GM18907 (cell line): ENCODE measurements around the gene GMCL2.
A peak's percentile ranks its signal among the peaks of the same experiment; 100 is the strongest.
"Not testable (repeated sequence)": the region's sequence is repeated elsewhere in the genome, so short reads cannot be mapped to it uniquely, and the experiment has no call there.

Experiments
- ATAC-seq: cut with Tn5 transposase; IDR thresholded peaks from one replicate; pipeline ENCODE4 v1.9.1; 2021; ENCODE audit warnings: mild to moderate bottlenecking, moderate library complexity; ENCODE audit not compliant: unreplicated experiment

Gene GMCL2

GRCh38 chr5:178206166-178207101, 19.3 kb upstream of the GMCL2 start:
- no peak for ATAC-seq

GRCh38 chr5:178205749-178206047, 18.5 kb upstream of the GMCL2 start:
- no peak for ATAC-seq

- ATAC-seq, result peak; percentile 49
These were observed 18.0 kb upstream of the GMCL2 start for GRCh38 chr5:178204935-178205748.

GRCh38 chr5:178204182-178204934, 17.2 kb upstream of the GMCL2 start, which contains the start of gene HNRNPAB:
Gene HNRNPAB (plus strand): TSS chr5:178204533. CDS start chr5:178204838, 305 bp downstream.
- peak; percentile 88 for ATAC-seq

- no peak for ATAC-seq
These were observed 16.6 kb upstream of the GMCL2 start for GRCh38 chr5:178203670-178204181.

- ATAC-seq, result no peak
These were observed 15.4 kb upstream of the GMCL2 start for GRCh38 chr5:178202541-178202940.

- no peak for ATAC-seq
These were observed 14.7 kb upstream of the GMCL2 start for GRCh38 chr5:178201927-178202235.

GRCh38 chr5:178201221-178201926, 14.2 kb upstream of the GMCL2 start:
- no peak for ATAC-seq

- ATAC-seq, result no peak
These were observed 12.6 kb upstream of the GMCL2 start for GRCh38 chr5:178199581-178200434.

- ATAC-seq, result no peak
These were observed 11.5 kb upstream of the GMCL2 start for GRCh38 chr5:178198706-178199105.

GRCh38 chr5:178198151-178198550, 11.0 kb upstream of the GMCL2 start:
- ATAC-seq, result not testable (repeated sequence)

GRCh38 chr5:178196986-178197385, 9.8 kb upstream of the GMCL2 start:
- ATAC-seq, result no peak

- ATAC-seq, result no peak
These were observed 9.2 kb upstream of the GMCL2 start for GRCh38 chr5:178196281-178196812.

- ATAC-seq, result no peak
These were observed 6.9 kb upstream of the GMCL2 start for GRCh38 chr5:178194026-178194425.

GRCh38 chr5:178193251-178193809, 6.2 kb upstream of the GMCL2 start:
- no peak for ATAC-seq

- ATAC-seq, result no peak
These were observed 5.6 kb upstream of the GMCL2 start for GRCh38 chr5:178192787-178193186.

- ATAC-seq, result no peak
These were observed 5.1 kb upstream of the GMCL2 start for GRCh38 chr5:178192244-178192643.

- no peak for ATAC-seq
These were observed 4.5 kb upstream of the GMCL2 start for GRCh38 chr5:178191661-178192060.

- ATAC-seq, result no peak
These were observed 2.3 kb upstream of the GMCL2 start for GRCh38 chr5:178189433-178189832.
